Measurements from ENCODE around the gene SLC35G2.
A peak's percentile ranks its signal among the peaks of the same experiment; 100 is the strongest.
"Not testable (repeated sequence)": the region's sequence is repeated elsewhere in the genome, so short reads cannot be mapped to it uniquely, and the experiment has no call there.

SLC35G2 gene

DNA sequence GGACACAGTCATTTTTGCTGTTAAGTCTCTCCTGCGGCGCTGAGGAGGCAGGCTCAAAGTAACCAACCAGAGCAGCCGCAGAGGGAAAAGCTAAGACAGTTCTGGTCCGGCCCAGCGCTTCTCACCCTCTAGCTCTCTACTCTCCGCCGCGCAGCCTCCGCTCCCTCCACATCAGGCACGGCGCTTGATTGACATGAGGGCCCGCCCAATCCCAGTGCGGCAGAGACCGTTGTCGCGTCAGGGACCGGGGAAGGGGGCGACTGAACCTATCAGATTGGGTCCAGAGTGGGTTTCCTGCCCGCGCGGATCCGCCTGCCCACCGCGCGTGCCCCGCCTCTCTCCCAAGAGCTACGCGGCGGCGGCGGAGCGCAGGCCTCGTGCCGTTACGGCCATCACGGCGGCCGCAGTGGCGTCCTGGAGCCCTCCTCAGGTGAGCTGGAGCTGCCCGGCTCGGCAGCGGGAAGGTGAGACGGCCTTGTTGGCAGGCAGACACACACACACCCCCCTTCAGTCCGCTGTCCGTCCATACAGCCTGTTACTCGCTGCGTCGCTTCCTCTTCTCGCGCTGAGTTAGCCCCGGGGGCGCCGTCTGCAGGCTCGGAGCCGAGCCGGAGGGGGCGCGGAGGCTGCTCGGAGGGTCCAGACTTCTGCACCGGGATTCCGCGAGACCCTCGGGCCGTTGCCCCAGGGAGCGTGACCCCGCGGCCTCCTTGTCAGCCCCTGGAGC, 43.1 kb downstream of the SLC35G2 start, which contains the start of gene NCK1:
NCK1 (plus strand) TSS at position 319 of the 727 bp plus-strand sequence. CDS start 65,794 bp downstream, outside the sequence.
- peak within 1 kb of the TSS; percentile 96 for H3K4me3 ChIP-seq (ENCODE audit: low read depth, low read length)
- DNase-seq (ENCODE audit: low read depth): peak; percentile 99
- TF ChIP-seq, protein P1, sequence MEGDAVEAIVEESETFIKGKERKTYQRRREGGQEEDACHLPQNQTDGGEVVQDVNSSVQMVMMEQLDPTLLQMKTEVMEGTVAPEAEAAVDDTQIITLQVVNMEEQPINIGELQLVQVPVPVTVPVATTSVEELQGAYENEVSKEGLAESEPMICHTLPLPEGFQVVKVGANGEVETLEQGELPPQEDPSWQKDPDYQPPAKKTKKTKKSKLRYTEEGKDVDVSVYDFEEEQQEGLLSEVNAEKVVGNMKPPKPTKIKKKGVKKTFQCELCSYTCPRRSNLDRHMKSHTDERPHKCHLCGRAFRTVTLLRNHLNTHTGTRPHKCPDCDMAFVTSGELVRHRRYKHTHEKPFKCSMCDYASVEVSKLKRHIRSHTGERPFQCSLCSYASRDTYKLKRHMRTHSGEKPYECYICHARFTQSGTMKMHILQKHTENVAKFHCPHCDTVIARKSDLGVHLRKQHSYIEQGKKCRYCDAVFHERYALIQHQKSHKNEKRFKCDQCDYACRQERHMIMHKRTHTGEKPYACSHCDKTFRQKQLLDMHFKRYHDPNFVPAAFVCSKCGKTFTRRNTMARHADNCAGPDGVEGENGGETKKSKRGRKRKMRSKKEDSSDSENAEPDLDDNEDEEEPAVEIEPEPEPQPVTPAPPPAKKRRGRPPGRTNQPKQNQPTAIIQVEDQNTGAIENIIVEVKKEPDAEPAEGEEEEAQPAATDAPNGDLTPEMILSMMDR (IDR thresholded peaks at IDR 0.05; ENCODE audit: insufficient read depth, low read depth, low read length, missing control alignments): no peak

DNA sequence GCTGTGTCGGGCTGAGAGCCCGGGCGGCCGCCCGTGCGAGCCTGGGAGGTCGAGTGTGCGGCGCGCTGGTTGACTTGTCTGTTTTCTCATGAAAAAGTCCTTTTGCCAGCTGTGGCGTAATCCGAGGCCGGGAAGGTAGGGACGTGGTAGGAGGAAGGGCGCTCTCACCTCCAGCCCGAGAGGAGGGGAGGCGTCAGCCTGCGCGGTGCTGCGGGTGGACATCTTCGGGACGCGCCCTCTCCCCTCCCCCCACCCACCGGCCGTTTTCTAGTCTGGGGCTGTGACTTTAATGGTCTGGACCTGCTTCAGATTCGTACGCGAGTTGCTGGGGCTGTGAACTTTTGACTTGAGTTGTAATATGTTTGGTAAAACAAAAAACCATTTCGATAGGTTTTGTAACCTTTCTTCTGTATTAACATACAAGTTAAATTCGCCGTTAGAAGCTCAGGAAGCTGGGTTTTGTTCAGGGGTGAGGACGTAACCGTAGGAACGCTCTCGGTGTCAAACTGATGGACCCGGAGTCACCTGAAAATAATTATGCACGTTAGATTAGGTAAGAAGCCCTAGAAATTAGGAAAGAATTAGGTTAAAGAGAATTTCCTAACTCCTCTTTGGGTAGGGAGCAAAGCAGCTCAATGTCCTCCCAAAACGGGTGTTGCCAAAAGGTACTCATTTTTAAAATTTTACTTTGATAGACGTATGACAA, 43.8 kb downstream of the SLC35G2 start:
- TF ChIP-seq, protein P1 (IDR thresholded peaks at IDR 0.05; ENCODE audit: insufficient read depth, low read depth, low read length, missing control alignments): no peak
- DNase-seq (ENCODE audit: low read depth): peak; percentile 73
- peak overlapping the region; percentile 96 for H3K4me3 ChIP-seq (ENCODE audit: low read depth, low read length)

- no peak for DNase-seq (ENCODE audit: low read depth)
- TF ChIP-seq, protein P1 (IDR thresholded peaks at IDR 0.05; ENCODE audit: insufficient read depth, low read depth, low read length, missing control alignments): no peak
- no peak overlapping the region for H3K4me3 ChIP-seq (ENCODE audit: low read depth, low read length)
Observed at GRCh38 chr3:136869282-136869681, 50.4 kb downstream of the SLC35G2 start.

- H3K4me3 ChIP-seq (ENCODE audit: low read depth, low read length); DNase-seq (ENCODE audit: low read depth): not testable (repeated sequence)
Observed at GRCh38 chr3:136872258-136872657, 53.3 kb downstream of the SLC35G2 start.

DNA sequence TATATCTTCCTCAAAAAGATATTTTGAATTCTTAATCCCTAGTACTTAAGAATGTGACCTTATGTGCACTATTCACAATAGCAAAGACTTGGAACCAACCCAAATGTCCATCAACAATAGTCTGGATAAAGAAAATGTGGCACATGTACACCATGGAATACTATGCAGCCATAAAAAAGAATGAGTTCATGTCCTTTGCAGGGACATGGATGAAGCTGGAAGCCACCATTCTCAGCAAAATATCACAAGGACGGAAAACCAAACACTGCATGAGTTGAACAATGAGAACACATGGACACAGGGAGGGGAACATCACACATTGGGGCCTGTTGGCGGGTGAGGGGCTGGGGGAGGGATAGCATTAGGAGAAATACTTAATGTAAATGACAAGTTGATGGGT, 60.6 kb downstream of the SLC35G2 start:
- H3K4me3 ChIP-seq (ENCODE audit: low read depth, low read length); DNase-seq (ENCODE audit: low read depth): not testable (repeated sequence)

DNA sequence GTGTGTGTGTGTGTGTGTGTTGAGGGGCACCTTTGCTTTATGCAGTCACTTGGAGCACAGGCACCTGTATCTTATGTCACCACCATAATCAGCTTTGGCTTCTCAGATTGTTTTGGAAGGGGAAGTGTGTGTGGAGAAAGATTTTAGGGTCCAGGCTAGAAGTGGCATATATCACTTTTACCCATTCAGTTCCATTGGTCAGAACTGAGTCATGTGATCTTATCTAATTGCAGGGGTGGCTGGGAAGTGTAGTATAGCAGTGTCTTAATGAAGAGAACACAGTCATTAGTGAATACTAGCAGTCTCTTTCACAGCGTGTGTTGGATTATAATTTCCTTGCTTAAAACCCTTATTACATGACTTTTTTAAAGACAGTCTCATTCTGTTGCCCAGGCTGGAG, 63.6 kb downstream of the SLC35G2 start:
- DNase-seq (ENCODE audit: low read depth): no peak
- H3K4me3 ChIP-seq (ENCODE audit: low read depth, low read length): no peak overlapping the region
- TF ChIP-seq, protein P1 (IDR thresholded peaks at IDR 0.05; ENCODE audit: insufficient read depth, low read depth, low read length, missing control alignments): no peak

GRCh38 chr3:136883967-136884720, 65.2 kb downstream of the SLC35G2 start:
- no peak for DNase-seq (ENCODE audit: low read depth)
- no peak overlapping the region for H3K4me3 ChIP-seq (ENCODE audit: low read depth, low read length)
- TF ChIP-seq, protein P1 (IDR thresholded peaks at IDR 0.05; ENCODE audit: insufficient read depth, low read depth, low read length, missing control alignments): no peak
